CD14-positive monocyte (primary cell): ENCODE data around the gene DHRS7B. TPM values are rescaled to one million over a fixed set of nuclear protein-coding genes. Genes with fewer than 3 reads are reported as not detected.

Source experiments
- DNase-seq, 3 donors: peaks; one replicate each; pipeline ENCODE4 v3.0.0-alpha.2; 2011 to 2022
- H2AFZ ChIP-seq: 2 replicates; pipeline ENCODE4 v1.6.0; 2012; ENCODE audit warnings: mild to moderate bottlenecking, low read depth, low read length, inconsistent platforms; ENCODE audit not compliant: insufficient read depth, poor library complexity, severe bottlenecking
- H3K27ac ChIP-seq, 2 donors: 1 replicate in 1 of 2; 2 replicates in 1 of 2; pipeline ENCODE4 v1.5.1; 2012 to 2013; ENCODE audit warnings: low read length in 2 of 2, control low read depth in 1 of 2, inconsistent platforms in 1 of 2, low read depth in 1 of 2, mild to moderate bottlenecking in 1 of 2
- H3K27me3 ChIP-seq, 2 donors: one replicate each; pipeline versions ENCODE4 v1.6.0 to v1.6.1; 2011 to 2013; ENCODE audit warnings: low read length in 2 of 2; ENCODE audit not compliant: control insufficient read depth in 2 of 2, insufficient read depth in 2 of 2
- H3K36me3 ChIP-seq, 2 donors: replicated peaks in 1 of 2; 1 replicate in 1 of 2; 2 replicates in 1 of 2; pipeline versions ENCODE4 v1.5.1 to v1.6.1; 2012 to 2013; ENCODE audit warnings: low read length in 2 of 2, control low read depth in 1 of 2, inconsistent platforms in 1 of 2, mild to moderate bottlenecking in 1 of 2; ENCODE audit not compliant: insufficient read depth in 2 of 2, control insufficient read depth in 1 of 2
- H3K4me1 ChIP-seq, 2 donors: 1 replicate in 1 of 2; 2 replicates in 1 of 2; pipeline versions ENCODE4 v1.5.1 to v1.6.1; 2012 to 2013; ENCODE audit warnings: low read length in 2 of 2, control low read depth in 1 of 2, inconsistent platforms in 1 of 2, mild to moderate bottlenecking in 1 of 2, moderate library complexity in 1 of 2; ENCODE audit not compliant: insufficient read depth in 2 of 2, control insufficient read depth in 1 of 2
- H3K4me2 ChIP-seq: replicated peaks from 2 replicates; pipeline ENCODE3; 2012; ENCODE audit warnings: low read length, moderate library complexity, mild to moderate bottlenecking; ENCODE audit not compliant: poor library complexity, severe bottlenecking; ENCODE audit errors: extremely low read depth
- H3K4me3 ChIP-seq, 3 experiments: fragments of 200-600 bp in 1 of 3; sonication (generic) in 1 of 3; replicated peaks in 1 of 3; 1 replicate in 2 of 3; 2 replicates in 1 of 3; pipeline ENCODE4 v1.5.1; 2011 to 2013; ENCODE audit warnings: low read length in 3 of 3, mild to moderate bottlenecking in 3 of 3, control low read depth in 2 of 3, low read depth in 2 of 3, inconsistent platforms in 1 of 3, moderate library complexity in 1 of 3
- H3K79me2 ChIP-seq: 2 replicates; pipeline ENCODE4 v1.6.0; 2012; ENCODE audit warnings: mild to moderate bottlenecking, control low read depth, inconsistent platforms, low read length, moderate library complexity; ENCODE audit not compliant: insufficient read depth
- H3K9ac ChIP-seq: 2 replicates; pipeline ENCODE4 v1.6.0; 2017; ENCODE audit warnings: low read length, mild to moderate bottlenecking; ENCODE audit not compliant: insufficient read depth, poor library complexity, severe bottlenecking
- H3K9me3 ChIP-seq, 2 donors: replicated peaks in 1 of 2; 1 replicate in 1 of 2; 2 replicates in 1 of 2; pipeline versions ENCODE4 v1.5.1 to v1.6.1; 2012 to 2013; ENCODE audit warnings: low read length in 2 of 2, control low read depth in 1 of 2; ENCODE audit not compliant: control insufficient read depth in 1 of 2, insufficient read depth in 1 of 2
- H4K20me1 ChIP-seq: 2 replicates; pipeline ENCODE4 v1.6.0; 2012; ENCODE audit warnings: mild to moderate bottlenecking, low read length, control low read depth, moderate library complexity; ENCODE audit not compliant: insufficient read depth
- H3K27ac Mint-ChIP-seq, 7 donors: one replicate each; pipeline ENCODE4 v1.8.0; 2020; ENCODE audit warnings: mild to moderate bottlenecking in 7 of 7, mixed read lengths in 7 of 7, moderate library complexity in 6 of 7, inconsistent platforms in 2 of 7
- H3K27me3 Mint-ChIP-seq, 3 donors: one replicate each; pipeline ENCODE4 v1.8.0; 2021 to 2022; ENCODE audit warnings: low read depth in 3 of 3, mild to moderate bottlenecking in 3 of 3, mixed read lengths in 3 of 3, moderate library complexity in 3 of 3, inconsistent platforms in 1 of 3
- H3K36me3 Mint-ChIP-seq, 2 donors: one replicate each; pipeline ENCODE4 v1.8.0; 2020; ENCODE audit warnings: mixed read lengths in 2 of 2, inconsistent platforms in 1 of 2, mild to moderate bottlenecking in 1 of 2
- H3K4me1 Mint-ChIP-seq: one replicate; pipeline ENCODE4 v1.8.0; 2020; ENCODE audit warnings: mild to moderate bottlenecking, mixed read lengths
- H3K4me3 Mint-ChIP-seq, 2 donors: one replicate each; pipeline ENCODE4 v1.8.0; 2020; ENCODE audit warnings: mild to moderate bottlenecking in 2 of 2, mixed read lengths in 2 of 2, moderate library complexity in 1 of 2
- H3K9me3 Mint-ChIP-seq, 7 donors: one replicate each; pipeline ENCODE4 v1.8.0; 2020 to 2022; ENCODE audit warnings: mixed read lengths in 7 of 7, mild to moderate bottlenecking in 6 of 7, moderate library complexity in 6 of 7, inconsistent platforms in 2 of 7
- WGBS: methylation state at CpG from one replicate; pipeline ENCODE4 v1.1.5; 2013; ENCODE audit warnings: missing lambda C conversion rate; ENCODE audit not compliant: insufficient coverage; 5-methylcytosine and 5-hydroxymethylcytosine counted together
- intact Hi-C, 2 donors: fragments of 100-400 bp; cut with micrococcal nuclease; formaldehyde crosslinking; loops; one replicate each; pipeline versions ENCODE4 v1.15.0 to v1.15.1; 2023
- polyA plus RNA-seq, 3 donors: library from polyadenylated mRNA; depleted of rRNA in 1 of 3; unstranded in 2 of 3; stranded (reverse) in 1 of 3; fragments of 300-500 nt in 2 of 3; fragments of >200 nt in 1 of 3; fragmentation: Illumina TruSeq in 2 of 3; gene quantifications; 1 replicate in 2 of 3; 2 replicates in 1 of 3; pipeline ENCODE4 v1.2.3, GENCODE V29; 2012 to 2021
- TF ChIP-seq, protein P1 (sequence below): fragments of 200-600 bp; IDR thresholded peaks from one replicate; pipeline ENCODE4 v1.8.0; 2022; ENCODE audit warnings: antibody characterized with exemption, mild to moderate bottlenecking

Gene DHRS7B
- polyA plus RNA-seq, 3 donors = 23.2 to 37.8 (median 33.9) TPM

DNA sequence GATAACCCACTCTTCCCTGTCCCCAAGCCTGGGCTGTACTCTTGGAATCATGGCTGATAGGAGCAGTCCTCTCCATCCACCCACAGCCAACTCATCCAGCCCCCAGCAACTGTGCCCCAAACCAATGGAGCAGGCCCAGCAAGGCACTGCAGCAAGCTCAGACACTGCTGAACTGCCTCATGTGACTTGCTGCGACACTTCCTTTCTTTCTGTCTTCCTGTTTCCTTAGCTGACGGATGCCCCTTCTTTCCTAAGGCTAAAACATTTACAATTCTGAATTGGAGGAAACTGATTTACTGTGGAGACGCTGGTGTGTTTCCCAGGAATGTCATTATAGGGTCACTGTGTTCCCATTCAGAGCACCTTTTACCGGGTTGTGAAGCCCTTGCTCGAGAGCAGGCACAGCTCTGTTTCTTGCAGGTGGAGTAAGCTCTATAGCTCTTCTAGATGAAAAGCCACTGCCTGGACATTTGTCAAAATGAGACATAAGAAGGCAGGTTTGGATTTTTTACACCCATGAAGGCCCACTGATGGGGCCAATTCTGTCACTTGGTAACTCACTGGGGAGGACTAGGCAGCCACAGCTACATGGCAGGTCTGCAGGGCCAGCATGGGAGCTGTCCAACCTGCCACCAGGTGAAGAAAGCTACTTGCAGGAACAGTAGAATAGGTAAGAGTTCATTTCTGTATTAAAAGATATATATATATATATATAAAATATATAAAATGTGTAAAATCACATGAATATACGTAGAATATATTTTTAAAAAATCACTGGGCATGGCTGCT, 59.8 kb downstream of the DHRS7B start:
- peak overlapping the region; percentile 72 for H2AFZ ChIP-seq
- peaks cover 13% of the 10 kb centered on the region in 2 donors for H3K4me1 ChIP-seq
- peak overlapping the region; percentile 58 to 84 for H3K27ac ChIP-seq
- DNase-seq = peak; percentile 52 to 64 (median 56)
- no peaks in the 10 kb centered on the region for H3K79me2 ChIP-seq
- no peak overlapping the region for H3K9ac ChIP-seq
- H3K36me3 ChIP-seq = peaks cover 44 to 65% of the 10 kb centered on the region in 2 donors
- no peaks in the 10 kb centered on the region for H4K20me1 ChIP-seq
- Mint-ChIP-seq H3K27ac (peak overlapping the region; percentile 85 to 98 (median 90)), H3K4me3 (peak overlapping the region; percentile 21 to 71), H3K36me3 (peaks cover 59 to 86% of the 10 kb centered on the region in 2 donors), H3K9me3 (no peaks in the 10 kb centered on the region), H3K27me3 (no peaks in the 10 kb centered on the region), H3K4me1 (peaks cover 18% of the 10 kb centered on the region)
- H3K9me3 ChIP-seq = no peaks in the 10 kb centered on the region
- H3K27me3 ChIP-seq = no peaks in the 10 kb centered on the region
- H3K4me2 ChIP-seq = peak overlapping the region; percentile 38
- TF ChIP-seq, protein P1, sequence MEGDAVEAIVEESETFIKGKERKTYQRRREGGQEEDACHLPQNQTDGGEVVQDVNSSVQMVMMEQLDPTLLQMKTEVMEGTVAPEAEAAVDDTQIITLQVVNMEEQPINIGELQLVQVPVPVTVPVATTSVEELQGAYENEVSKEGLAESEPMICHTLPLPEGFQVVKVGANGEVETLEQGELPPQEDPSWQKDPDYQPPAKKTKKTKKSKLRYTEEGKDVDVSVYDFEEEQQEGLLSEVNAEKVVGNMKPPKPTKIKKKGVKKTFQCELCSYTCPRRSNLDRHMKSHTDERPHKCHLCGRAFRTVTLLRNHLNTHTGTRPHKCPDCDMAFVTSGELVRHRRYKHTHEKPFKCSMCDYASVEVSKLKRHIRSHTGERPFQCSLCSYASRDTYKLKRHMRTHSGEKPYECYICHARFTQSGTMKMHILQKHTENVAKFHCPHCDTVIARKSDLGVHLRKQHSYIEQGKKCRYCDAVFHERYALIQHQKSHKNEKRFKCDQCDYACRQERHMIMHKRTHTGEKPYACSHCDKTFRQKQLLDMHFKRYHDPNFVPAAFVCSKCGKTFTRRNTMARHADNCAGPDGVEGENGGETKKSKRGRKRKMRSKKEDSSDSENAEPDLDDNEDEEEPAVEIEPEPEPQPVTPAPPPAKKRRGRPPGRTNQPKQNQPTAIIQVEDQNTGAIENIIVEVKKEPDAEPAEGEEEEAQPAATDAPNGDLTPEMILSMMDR = no peak
- H3K4me3 ChIP-seq = peak overlapping the region in 1 of 3 experiments; percentile 35
- 92% methylated on average over 2 of the region's 6 CpGs for WGBS
- intact Hi-C loops = no loop called here

DNA sequence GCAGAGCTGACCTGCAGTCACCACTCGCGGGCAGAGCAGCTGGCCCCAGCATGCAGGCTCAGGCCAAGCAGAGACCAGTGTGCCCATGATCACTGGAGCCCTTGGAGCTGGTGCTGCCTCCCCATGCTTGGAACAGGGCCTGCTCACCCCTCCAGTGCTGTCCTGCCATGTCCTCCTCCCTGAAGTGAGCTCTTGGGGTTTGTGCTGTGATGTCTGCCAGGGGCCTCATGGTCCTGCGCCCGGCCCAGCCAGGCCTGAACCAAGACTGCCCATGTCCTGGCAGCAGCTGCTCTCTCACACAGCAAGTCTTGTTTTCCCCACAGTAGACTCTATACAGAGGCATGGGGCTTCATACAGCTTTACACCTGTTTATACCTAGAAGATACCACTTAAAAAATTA, 62.6 kb downstream of the DHRS7B start:
- Histone ChIP-seq H3K4me2 (no peak overlapping the region), H3K36me3 (peaks cover 42 to 65% of the 10 kb centered on the region in 2 donors), H3K9ac (no peak overlapping the region), H3K4me1 (peaks cover 22% of the 10 kb centered on the region in 2 donors), H3K79me2 (no peaks in the 10 kb centered on the region), H3K4me3 (no peak overlapping the region), H3K9me3 (no peaks in the 10 kb centered on the region), H3K27me3 (no peaks in the 10 kb centered on the region), H2AFZ (no peak overlapping the region), H4K20me1 (peaks cover 3% of the 10 kb centered on the region), H3K27ac (no peak overlapping the region)
- intact Hi-C loops = no loop called here
- peaks cover 31% of the 10 kb centered on the region for H3K4me1 Mint-ChIP-seq
- peak overlapping the region in 4 of 7 donors; percentile 15 to 37 (median 21) for H3K27ac Mint-ChIP-seq
- no peak overlapping the region for H3K4me3 Mint-ChIP-seq
- no peaks in the 10 kb centered on the region for H3K27me3 Mint-ChIP-seq
- H3K36me3 Mint-ChIP-seq = peaks cover 54 to 82% of the 10 kb centered on the region in 2 donors
- DNase-seq = no peak
- H3K9me3 Mint-ChIP-seq = peaks cover 0 to 3% (median 0%) of the 10 kb centered on the region in 7 donors
- WGBS = 100% methylated on average over 4 of the region's 4 CpGs
- TF ChIP-seq, protein P1 = no peak
